Measurements from ENCODE around the gene PDAP1. TPM values are rescaled to one million over a fixed set of nuclear protein-coding genes. Genes with fewer than 3 reads are reported as not detected.

The PDAP1 gene, protein sequence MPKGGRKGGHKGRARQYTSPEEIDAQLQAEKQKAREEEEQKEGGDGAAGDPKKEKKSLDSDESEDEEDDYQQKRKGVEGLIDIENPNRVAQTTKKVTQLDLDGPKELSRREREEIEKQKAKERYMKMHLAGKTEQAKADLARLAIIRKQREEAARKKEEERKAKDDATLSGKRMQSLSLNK
- 23.5 TPM for total RNA-seq

DNA sequence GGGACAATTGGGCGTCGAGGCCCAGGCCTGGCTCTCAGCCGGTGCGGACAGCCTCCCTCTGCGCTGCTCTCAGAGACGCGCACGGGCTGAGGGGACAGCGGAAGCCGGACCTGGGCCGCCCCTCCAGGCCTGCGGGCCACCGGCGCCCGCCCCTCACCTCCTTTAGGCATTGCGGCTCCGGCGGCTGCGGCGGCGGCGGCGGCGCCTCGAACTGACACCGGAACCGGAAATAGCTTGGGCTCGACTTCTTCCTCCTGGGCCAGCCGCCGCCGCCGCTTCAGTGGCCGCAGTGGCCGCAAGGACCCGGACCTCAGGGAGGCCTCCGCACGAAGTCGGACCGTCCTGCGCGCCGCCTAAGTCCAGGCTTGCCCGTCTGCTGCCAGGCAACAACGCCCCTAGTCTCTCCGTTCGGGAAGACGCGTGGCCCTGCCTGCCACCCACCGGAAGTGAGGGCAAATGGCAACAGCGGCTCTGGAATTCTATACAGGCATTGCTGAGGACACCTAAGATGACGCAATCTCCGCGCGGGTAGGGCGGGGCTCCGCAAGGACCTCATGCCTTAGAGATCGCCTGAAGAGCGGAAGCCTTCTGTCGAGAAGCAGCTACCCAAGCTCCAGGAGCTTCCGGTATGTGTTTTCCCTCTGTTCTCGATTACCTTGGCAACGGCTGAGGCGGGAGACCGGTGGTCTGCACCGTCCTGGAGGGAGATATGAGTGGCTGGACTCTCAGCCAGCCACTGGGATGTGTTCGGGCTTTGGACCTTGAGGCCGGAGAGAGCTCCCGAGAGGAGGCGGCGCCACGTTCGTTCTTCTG is at the start of gene PDAP1, which contains the start of gene BUD31:
TSS of gene PDAP1 (minus strand) at position 219 of the 813 bp plus-strand sequence. CDS start at position 170, 49 bp downstream.
TSS of gene BUD31 (plus strand) at position 591 of the 813 bp plus-strand sequence. CDS start 2,124 bp downstream, outside the sequence.

DNA sequence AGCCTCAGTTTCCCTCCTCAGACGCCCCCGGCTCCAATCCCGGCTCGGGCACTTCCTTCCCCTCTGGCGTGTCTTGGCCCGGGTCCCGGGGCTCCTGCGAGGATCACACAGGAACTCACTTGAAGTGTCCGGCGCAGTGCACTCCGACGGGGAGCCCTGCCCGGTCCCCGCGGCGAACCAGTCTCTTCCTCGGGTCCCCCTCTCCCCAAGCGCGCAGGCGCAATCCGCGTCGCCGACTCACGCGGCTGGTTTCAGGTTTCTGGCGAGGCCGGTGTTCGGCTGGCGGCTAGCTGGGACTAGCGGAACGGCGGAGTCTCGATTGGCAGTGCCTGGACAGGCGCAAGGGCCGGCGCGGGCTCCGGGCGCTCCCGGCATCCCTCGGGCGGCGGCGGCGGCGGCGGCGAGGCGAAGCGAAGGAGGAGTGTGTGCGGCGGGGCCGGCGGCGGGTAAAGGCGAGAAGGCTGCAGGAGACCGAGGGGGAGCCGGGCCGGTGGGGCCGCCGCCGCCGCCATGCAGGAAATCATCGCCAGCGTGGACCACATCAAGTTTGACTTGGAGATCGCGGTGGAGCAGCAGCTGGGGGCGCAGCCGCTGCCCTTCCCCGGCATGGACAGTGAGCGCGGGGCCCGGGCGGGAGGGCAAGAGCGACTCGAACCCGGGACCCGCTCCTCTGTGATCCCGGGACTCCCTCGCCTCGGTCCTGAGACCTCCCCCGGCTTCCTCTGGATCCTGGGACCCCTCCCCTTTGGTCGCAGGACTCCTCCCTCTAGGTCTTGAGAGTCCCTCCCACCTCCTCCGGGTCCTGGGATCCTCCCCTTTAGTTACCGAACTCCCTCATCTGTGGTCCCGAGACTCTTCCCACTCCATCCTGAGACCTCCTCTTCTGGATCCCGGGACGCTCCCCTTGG is 30.4 kb upstream of the PDAP1 start, which contains the start of the genes CPSF4 and PTCD1:
TSS of gene CPSF4 (plus strand) at position 371 of the 908 bp plus-strand sequence. CDS start at position 511, 140 bp downstream.
TSS of gene PTCD1 (minus strand) at position 226 of the 908 bp plus-strand sequence. CDS start 3,556 bp downstream, outside the sequence.

DNA sequence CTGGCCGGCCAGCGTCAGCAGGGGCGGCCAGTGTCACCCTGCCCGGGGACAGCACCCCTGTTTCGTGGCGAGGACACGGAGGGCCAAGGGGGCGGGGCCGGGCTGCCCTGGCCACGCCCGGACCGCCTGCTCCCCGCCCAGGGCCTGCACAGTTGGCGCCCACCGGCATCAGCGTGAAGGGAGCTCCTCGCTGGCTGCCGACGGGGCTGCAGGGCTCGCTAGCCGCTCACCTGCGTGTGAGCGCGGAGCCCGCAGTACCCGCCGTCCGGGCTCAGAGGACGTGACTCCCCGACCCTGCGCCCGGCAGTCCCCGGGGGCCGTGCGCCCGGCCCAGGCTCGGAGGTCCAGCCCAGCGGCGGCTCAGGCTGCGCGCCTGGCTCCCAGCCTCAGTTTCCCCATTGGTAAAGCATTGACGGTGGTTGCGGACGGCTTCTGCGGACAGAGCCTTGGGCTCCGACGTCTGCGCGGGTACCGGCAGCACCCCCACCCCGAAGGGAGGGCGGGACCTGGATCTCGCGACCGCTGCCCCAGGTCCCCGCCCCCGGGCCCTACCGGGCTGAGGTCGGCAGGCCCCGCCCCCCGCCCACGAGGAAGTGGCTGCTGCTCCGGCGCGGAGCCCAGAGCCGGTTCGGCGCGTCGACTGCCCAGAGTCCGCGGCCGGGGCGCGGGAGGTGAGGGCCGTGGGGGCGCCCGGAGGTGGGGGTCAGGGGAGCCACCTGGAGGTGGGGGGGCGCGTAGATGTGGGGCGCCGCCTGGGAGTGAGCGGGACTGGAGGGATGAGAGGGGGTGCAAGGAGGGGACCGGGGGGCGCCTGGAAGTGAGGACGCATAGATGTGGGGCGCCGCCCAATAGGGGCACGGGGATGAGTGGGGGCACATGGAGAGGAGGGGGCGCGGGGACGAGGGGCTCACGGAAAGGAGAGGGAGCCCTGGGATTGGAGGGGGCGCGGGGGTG is 34.0 kb downstream of the PDAP1 start, which contains the start of gene ARPC1B:
TSS of gene ARPC1B (plus strand) at position 620 of the 954 bp plus-strand sequence. CDS start 10,985 bp downstream, outside the sequence.

Other genes starting within 250 kb of the PDAP1 start
- gene KPNA7, start 200.5 kb downstream of the PDAP1 start, total RNA-seq, result not detected
- not detected for gene MYH16, start 135.8 kb downstream of the PDAP1 start, total RNA-seq
- gene ARPC1A, start 82.7 kb downstream of the PDAP1 start, total RNA-seq, result 81.1 TPM
- gene ARPC1B, start 33.9 kb downstream of the PDAP1 start, total RNA-seq, result 7.2 TPM
- gene BUD31, start 372 bp upstream of the PDAP1 start, total RNA-seq, result 43.2 TPM
- 7.5 TPM for gene PTCD1, start 30.2 kb upstream of the PDAP1 start, total RNA-seq
- gene CPSF4, start 30.3 kb upstream of the PDAP1 start, total RNA-seq, result 59.2 TPM
- 187 TPM for gene ATP5MF, start 57.6 kb upstream of the PDAP1 start, total RNA-seq
- 40.7 TPM for gene ZNF789, start 64.3 kb upstream of the PDAP1 start, total RNA-seq
- gene ZNF394, start 91.7 kb upstream of the PDAP1 start, total RNA-seq, result 24.1 TPM
- gene ZKSCAN5, start 96.1 kb upstream of the PDAP1 start, total RNA-seq, result 31.3 TPM
- gene FAM200A, start 143.5 kb upstream of the PDAP1 start, total RNA-seq, result 17.2 TPM
- gene ZNF655, start 150.0 kb upstream of the PDAP1 start, total RNA-seq, result 136 TPM
- gene TMEM225B, start 189.7 kb upstream of the PDAP1 start, total RNA-seq, result not detected
- 33.8 TPM for gene ZSCAN25, start 208.3 kb upstream of the PDAP1 start, total RNA-seq

Data from parietal lobe (tissue), 1 donor.